OCI-LY1 (cell line): Measurements from ENCODE around the gene VMP1.
"Not testable (repeated sequence)": the region's sequence is repeated elsewhere in the genome, so short reads cannot be mapped to it uniquely, and the experiment has no call there.

Source experiments
- H2AFZ ChIP-seq: fragments of 200-600 bp; sonication (generic), shearing (Covaris generic); 2 replicates; pipeline ENCODE4 v1.6.0; 2014; ENCODE audit warnings: antibody characterized with exemption, mild to moderate bottlenecking, low read length
- H3F3A ChIP-seq: fragments of 200-600 bp; sonication (generic), shearing (Covaris generic); 2 replicates; pipeline ENCODE4 v1.6.0; 2014; ENCODE audit warnings: mild to moderate bottlenecking, antibody characterized with exemption, low read length, moderate library complexity; ENCODE audit not compliant: insufficient read depth
- H3K27ac ChIP-seq: fragments of 200-600 bp; sonication (generic); 2 replicates; pipeline ENCODE4 v1.5.1; 2014; ENCODE audit warnings: low read length, mixed run types, mild to moderate bottlenecking, low read depth; ENCODE audit not compliant: poor library complexity, severe bottlenecking
- H3K27me3 ChIP-seq: fragments of 200-600 bp; sonication (generic); 2 replicates; pipeline ENCODE4 v1.6.0; 2014; ENCODE audit warnings: antibody characterized with exemption, mild to moderate bottlenecking, low read length, moderate library complexity; ENCODE audit not compliant: insufficient read depth
- H3K36me3 ChIP-seq: fragments of 200-600 bp; sonication (generic); 2 replicates; pipeline ENCODE4 v1.6.1; 2014; ENCODE audit warnings: mild to moderate bottlenecking, antibody characterized with exemption, low read length, moderate library complexity, mixed read lengths; ENCODE audit not compliant: insufficient read depth
- H3K4me1 ChIP-seq: fragments of 200-600 bp; sonication (generic); 2 replicates; pipeline ENCODE4 v1.5.1; 2014; ENCODE audit warnings: mild to moderate bottlenecking, low read length, moderate library complexity; ENCODE audit not compliant: insufficient read depth, severe bottlenecking
- H3K4me2 ChIP-seq: fragments of 200-600 bp; sonication (generic), shearing (Covaris generic); 2 replicates; pipeline ENCODE4 v1.6.1; 2014; ENCODE audit warnings: low read length
- H3K4me3 ChIP-seq: fragments of 200-600 bp; sonication (generic); 2 replicates; pipeline ENCODE4 v1.5.1; 2014; ENCODE audit warnings: low read length, low read depth, mild to moderate bottlenecking, mixed read lengths; ENCODE audit not compliant: poor library complexity, severe bottlenecking
- H3K79me2 ChIP-seq: fragments of 200-600 bp; shearing (Covaris generic); 2 replicates; pipeline ENCODE4 v1.6.1; 2016; ENCODE audit warnings: mixed run types, low read length, mixed read lengths; ENCODE audit not compliant: insufficient read depth
- H3K9ac ChIP-seq: fragments of 200-600 bp; sonication (generic), shearing (Covaris generic); 2 replicates; pipeline ENCODE4 v1.6.1; 2014; ENCODE audit warnings: mild to moderate bottlenecking, low read length, mixed read lengths
- H3K9me2 ChIP-seq: fragments of 200-600 bp; sonication (generic), shearing (Covaris generic); 2 replicates; pipeline ENCODE4 v1.6.1; 2014; ENCODE audit warnings: low read depth, mild to moderate bottlenecking, low read length, mixed read lengths
- H3K9me3 ChIP-seq: fragments of 200-600 bp; shearing (Covaris generic); 2 replicates; pipeline ENCODE4 v1.6.1; 2014; ENCODE audit warnings: low read length, mixed read lengths
- H4K20me1 ChIP-seq: fragments of 200-600 bp; sonication (generic), shearing (Covaris generic); 2 replicates; pipeline ENCODE4 v1.6.0; 2016; ENCODE audit warnings: mild to moderate bottlenecking, low read length; ENCODE audit not compliant: insufficient read depth
- CTCF ChIP-seq: fragments of 200-600 bp; sonication (generic), shearing (Covaris generic); IDR thresholded peaks from 2 replicates; pipeline ENCODE4 v1.5.1; 2017; ENCODE audit warnings: mild to moderate bottlenecking, antibody characterized with exemption, low read length, moderate library complexity, mixed read lengths
- EZH2 ChIP-seq: fragments of 200-600 bp; sonication (generic), shearing (Covaris generic); IDR thresholded peaks from 2 replicates; pipeline ENCODE4 v1.8.0; 2017; ENCODE audit warnings: borderline replicate concordance, mixed run types, mild to moderate bottlenecking, antibody characterized with exemption, low read length, moderate library complexity, mixed read lengths

Gene VMP1

GRCh38 chr17:59851439-59852375, 144.3 kb downstream of the VMP1 start:
- H3K9me2 ChIP-seq, result no peaks in the 10 kb centered on the region
- H3K4me3 ChIP-seq, result no peak overlapping the region
- no peaks in the 10 kb centered on the region for H4K20me1 ChIP-seq
- no peaks in the 10 kb centered on the region for H3K79me2 ChIP-seq
- no peak overlapping the region for H2AFZ ChIP-seq
- TF ChIP-seq CTCF (no peak), EZH2 (no peak)
- H3F3A ChIP-seq, result no peaks in the 10 kb centered on the region
- no peak overlapping the region for H3K4me2 ChIP-seq
- H3K9ac ChIP-seq, result no peak overlapping the region
- no peaks in the 10 kb centered on the region for H3K36me3 ChIP-seq
- no peaks in the 10 kb centered on the region for H3K9me3 ChIP-seq
- H3K27ac ChIP-seq, result no peak overlapping the region
- no peaks in the 10 kb centered on the region for H3K27me3 ChIP-seq
- peaks cover 42% of the 10 kb centered on the region for H3K4me1 ChIP-seq

GRCh38 chr17:59852847-59853167, 145.4 kb downstream of the VMP1 start:
- not testable (repeated sequence) for H3K36me3 ChIP-seq, H3F3A ChIP-seq, H3K9ac ChIP-seq, H4K20me1 ChIP-seq, H3K9me3 ChIP-seq, H3K79me2 ChIP-seq, H3K27me3 ChIP-seq, H3K4me3 ChIP-seq, H3K9me2 ChIP-seq
- H3K4me2 ChIP-seq, result 0 out of 2 replicates have a peak overlapping the region, but pooled peaks have one; percentile 12
- H2AFZ ChIP-seq, result peak overlapping the region; percentile 73; the same call in 1 of the 2 replicates
- peaks cover 31% of the 10 kb centered on the region for H3K4me1 ChIP-seq
- peak overlapping the region; percentile 58 for H3K27ac ChIP-seq

GRCh38 chr17:59853168-59853918, 145.9 kb downstream of the VMP1 start:
- H3K9me2 ChIP-seq, result no peaks in the 10 kb centered on the region
- peaks cover 26% of the 10 kb centered on the region for H3K4me1 ChIP-seq
- no peaks in the 10 kb centered on the region for H3K79me2 ChIP-seq
- H3K4me2 ChIP-seq, result 0 out of 2 replicates have a peak overlapping the region, but pooled peaks have one; percentile 12
- no peaks in the 10 kb centered on the region for H3K9me3 ChIP-seq
- H3F3A ChIP-seq, result 0 out of 2 replicates have a peak, but pooled peaks cover 4% of the 10 kb centered on the region
- H3K36me3 ChIP-seq, result no peaks in the 10 kb centered on the region
- TF ChIP-seq CTCF (peak; percentile 74), EZH2 (no peak)
- H3K27me3 ChIP-seq, result no peaks in the 10 kb centered on the region
- H2AFZ ChIP-seq, result peak overlapping the region; percentile 73; the same call in 1 of the 2 replicates
- no peak overlapping the region for H3K4me3 ChIP-seq
- H3K27ac ChIP-seq, result peak overlapping the region; percentile 58
- no peaks in the 10 kb centered on the region for H4K20me1 ChIP-seq
- H3K9ac ChIP-seq, result no peak overlapping the region

GRCh38 chr17:59853919-59854729, 146.7 kb downstream of the VMP1 start:
- not testable (repeated sequence) for H3K9ac ChIP-seq, H3K79me2 ChIP-seq, H3K9me3 ChIP-seq, H3K36me3 ChIP-seq, H2AFZ ChIP-seq, H3K4me2 ChIP-seq, H3F3A ChIP-seq, H3K9me2 ChIP-seq, H4K20me1 ChIP-seq, H3K27me3 ChIP-seq, H3K4me3 ChIP-seq
- peak overlapping the region; percentile 14 for H3K27ac ChIP-seq
- peaks cover 19% of the 10 kb centered on the region for H3K4me1 ChIP-seq
